B cell (primary cell): ENCODE measurements around the gene OTOA.
"Not testable (repeated sequence)": the region's sequence is repeated elsewhere in the genome, so short reads cannot be mapped to it uniquely, and the experiment has no call there.

Experiments
- EZH2 ChIP-seq: IDR thresholded peaks from 2 replicates; pipeline ENCODE4 v1.6.1; 2012; ENCODE audit warnings: borderline replicate concordance, low read depth, mild to moderate bottlenecking, moderate library complexity, low read length; ENCODE audit not compliant: insufficient read depth, poor library complexity, severe bottlenecking
- TF ChIP-seq, protein P1 (sequence below): fragments of 200-600 bp; IDR thresholded peaks from one replicate; pipeline ENCODE4 v1.8.0; 2022; ENCODE audit warnings: antibody characterized with exemption, mild to moderate bottlenecking

DNA sequence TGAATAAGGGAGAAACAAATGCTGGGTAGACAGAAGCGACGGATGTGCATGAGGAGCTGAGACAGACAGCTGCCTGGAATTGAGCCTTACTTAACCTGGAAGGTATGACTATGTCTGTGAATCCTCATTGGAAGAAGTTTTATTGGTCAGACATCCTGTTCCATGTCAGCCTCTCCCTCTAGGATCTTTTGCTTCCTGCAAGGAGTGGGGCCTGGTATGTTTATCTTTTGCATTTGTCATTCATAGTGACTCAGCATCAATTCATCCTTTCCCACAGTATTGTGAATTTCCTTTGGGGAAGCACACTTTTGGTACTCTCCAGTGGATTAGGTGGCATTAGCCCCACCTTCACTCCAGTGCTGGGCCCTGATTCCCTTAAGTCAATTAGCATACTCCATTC is 105.5 kb downstream of the OTOA start:
- TF ChIP-seq, protein P1, sequence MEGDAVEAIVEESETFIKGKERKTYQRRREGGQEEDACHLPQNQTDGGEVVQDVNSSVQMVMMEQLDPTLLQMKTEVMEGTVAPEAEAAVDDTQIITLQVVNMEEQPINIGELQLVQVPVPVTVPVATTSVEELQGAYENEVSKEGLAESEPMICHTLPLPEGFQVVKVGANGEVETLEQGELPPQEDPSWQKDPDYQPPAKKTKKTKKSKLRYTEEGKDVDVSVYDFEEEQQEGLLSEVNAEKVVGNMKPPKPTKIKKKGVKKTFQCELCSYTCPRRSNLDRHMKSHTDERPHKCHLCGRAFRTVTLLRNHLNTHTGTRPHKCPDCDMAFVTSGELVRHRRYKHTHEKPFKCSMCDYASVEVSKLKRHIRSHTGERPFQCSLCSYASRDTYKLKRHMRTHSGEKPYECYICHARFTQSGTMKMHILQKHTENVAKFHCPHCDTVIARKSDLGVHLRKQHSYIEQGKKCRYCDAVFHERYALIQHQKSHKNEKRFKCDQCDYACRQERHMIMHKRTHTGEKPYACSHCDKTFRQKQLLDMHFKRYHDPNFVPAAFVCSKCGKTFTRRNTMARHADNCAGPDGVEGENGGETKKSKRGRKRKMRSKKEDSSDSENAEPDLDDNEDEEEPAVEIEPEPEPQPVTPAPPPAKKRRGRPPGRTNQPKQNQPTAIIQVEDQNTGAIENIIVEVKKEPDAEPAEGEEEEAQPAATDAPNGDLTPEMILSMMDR = not testable (repeated sequence)
- not testable (repeated sequence) for TF ChIP-seq EZH2
